ENCODE results near the gene VAT1L. TPM values are rescaled to one million over a fixed set of nuclear protein-coding genes. Genes with fewer than 3 reads are reported as not detected.

The VAT1L gene
- total and polyA plus RNA-seq, 2 experiments from 2014 or later: 11.0 to 24.4 TPM

DNA sequence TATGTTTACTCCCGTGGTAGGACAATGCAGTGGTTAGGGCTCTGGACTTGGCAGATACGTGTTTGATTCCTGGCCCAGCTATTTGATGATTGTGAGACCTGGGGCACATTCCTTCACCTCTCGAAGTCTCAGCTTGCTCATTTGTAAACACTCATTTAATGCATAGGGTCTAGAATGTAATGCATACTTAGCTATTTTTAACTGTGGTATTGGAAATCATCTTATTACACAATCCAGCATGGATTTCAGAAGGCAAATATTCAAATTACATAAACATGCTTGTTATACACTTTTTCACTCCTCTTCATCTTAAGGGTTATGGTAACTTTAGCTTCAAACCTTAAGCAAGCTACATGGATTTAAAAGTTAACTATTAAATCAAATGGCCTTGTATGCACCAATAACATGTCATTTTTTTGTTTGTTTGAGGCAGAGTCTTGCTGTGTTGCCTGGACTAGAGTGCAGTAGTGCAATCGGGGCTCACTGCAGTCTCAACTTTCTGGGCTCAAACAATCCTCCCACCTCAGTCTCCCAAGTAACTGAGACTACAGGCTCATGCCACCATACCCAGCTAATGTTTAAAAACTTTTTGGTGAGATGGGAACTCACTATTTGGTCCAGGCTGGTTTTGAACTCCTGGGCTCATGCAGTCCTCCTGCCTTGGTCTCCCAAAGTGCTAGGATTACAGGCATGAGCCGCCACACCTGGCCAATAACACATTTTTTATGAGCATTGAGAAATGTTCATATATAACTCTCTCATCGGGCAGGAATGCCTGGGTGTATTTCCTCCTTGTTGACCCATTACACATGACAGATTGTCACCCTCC, 52.5 kb downstream of the VAT1L start:
- peaks cover 10% of the 10 kb centered on the region for H3K4me1 Mint-ChIP-seq
- Histone ChIP-seq H2AFZ (no peak overlapping the region), H3K79me2 (replicated peaks; ENCODE audit: insufficient read depth) (no peaks in the 10 kb centered on the region), H3K4me2 (no peak overlapping the region), H4K20me1 (replicated peaks; ENCODE audit: insufficient read depth) (no peaks in the 10 kb centered on the region), H3K27me3 (ENCODE audit: insufficient read depth) (no peaks in the 10 kb centered on the region), H3K36me3 (ENCODE audit: insufficient read depth) (no peaks in the 10 kb centered on the region), H3K27ac (ENCODE audit: low read depth) (no peak overlapping the region), H3K4me1 (ENCODE audit: insufficient read depth) (no peaks in the 10 kb centered on the region; the same call in 1 of the 2 replicates), H3K9me2 (ENCODE audit: insufficient read depth) (no peaks in the 10 kb centered on the region), H3F3A (replicated peaks; ENCODE audit: low read depth) (no peaks in the 10 kb centered on the region), H3K4me3 (no peak overlapping the region)
- TF ChIP-seq CREB1 (CRISPR knock-in tag; IDR thresholded peaks at IDR 0.05; ENCODE audit: low read depth): no peak
- TF ChIP-seq, protein P1, sequence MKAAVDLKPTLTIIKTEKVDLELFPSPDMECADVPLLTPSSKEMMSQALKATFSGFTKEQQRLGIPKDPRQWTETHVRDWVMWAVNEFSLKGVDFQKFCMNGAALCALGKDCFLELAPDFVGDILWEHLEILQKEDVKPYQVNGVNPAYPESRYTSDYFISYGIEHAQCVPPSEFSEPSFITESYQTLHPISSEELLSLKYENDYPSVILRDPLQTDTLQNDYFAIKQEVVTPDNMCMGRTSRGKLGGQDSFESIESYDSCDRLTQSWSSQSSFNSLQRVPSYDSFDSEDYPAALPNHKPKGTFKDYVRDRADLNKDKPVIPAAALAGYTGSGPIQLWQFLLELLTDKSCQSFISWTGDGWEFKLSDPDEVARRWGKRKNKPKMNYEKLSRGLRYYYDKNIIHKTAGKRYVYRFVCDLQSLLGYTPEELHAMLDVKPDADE (IDR thresholded peaks at IDR 0.05): no peak
- TF ChIP-seq, protein P2, sequence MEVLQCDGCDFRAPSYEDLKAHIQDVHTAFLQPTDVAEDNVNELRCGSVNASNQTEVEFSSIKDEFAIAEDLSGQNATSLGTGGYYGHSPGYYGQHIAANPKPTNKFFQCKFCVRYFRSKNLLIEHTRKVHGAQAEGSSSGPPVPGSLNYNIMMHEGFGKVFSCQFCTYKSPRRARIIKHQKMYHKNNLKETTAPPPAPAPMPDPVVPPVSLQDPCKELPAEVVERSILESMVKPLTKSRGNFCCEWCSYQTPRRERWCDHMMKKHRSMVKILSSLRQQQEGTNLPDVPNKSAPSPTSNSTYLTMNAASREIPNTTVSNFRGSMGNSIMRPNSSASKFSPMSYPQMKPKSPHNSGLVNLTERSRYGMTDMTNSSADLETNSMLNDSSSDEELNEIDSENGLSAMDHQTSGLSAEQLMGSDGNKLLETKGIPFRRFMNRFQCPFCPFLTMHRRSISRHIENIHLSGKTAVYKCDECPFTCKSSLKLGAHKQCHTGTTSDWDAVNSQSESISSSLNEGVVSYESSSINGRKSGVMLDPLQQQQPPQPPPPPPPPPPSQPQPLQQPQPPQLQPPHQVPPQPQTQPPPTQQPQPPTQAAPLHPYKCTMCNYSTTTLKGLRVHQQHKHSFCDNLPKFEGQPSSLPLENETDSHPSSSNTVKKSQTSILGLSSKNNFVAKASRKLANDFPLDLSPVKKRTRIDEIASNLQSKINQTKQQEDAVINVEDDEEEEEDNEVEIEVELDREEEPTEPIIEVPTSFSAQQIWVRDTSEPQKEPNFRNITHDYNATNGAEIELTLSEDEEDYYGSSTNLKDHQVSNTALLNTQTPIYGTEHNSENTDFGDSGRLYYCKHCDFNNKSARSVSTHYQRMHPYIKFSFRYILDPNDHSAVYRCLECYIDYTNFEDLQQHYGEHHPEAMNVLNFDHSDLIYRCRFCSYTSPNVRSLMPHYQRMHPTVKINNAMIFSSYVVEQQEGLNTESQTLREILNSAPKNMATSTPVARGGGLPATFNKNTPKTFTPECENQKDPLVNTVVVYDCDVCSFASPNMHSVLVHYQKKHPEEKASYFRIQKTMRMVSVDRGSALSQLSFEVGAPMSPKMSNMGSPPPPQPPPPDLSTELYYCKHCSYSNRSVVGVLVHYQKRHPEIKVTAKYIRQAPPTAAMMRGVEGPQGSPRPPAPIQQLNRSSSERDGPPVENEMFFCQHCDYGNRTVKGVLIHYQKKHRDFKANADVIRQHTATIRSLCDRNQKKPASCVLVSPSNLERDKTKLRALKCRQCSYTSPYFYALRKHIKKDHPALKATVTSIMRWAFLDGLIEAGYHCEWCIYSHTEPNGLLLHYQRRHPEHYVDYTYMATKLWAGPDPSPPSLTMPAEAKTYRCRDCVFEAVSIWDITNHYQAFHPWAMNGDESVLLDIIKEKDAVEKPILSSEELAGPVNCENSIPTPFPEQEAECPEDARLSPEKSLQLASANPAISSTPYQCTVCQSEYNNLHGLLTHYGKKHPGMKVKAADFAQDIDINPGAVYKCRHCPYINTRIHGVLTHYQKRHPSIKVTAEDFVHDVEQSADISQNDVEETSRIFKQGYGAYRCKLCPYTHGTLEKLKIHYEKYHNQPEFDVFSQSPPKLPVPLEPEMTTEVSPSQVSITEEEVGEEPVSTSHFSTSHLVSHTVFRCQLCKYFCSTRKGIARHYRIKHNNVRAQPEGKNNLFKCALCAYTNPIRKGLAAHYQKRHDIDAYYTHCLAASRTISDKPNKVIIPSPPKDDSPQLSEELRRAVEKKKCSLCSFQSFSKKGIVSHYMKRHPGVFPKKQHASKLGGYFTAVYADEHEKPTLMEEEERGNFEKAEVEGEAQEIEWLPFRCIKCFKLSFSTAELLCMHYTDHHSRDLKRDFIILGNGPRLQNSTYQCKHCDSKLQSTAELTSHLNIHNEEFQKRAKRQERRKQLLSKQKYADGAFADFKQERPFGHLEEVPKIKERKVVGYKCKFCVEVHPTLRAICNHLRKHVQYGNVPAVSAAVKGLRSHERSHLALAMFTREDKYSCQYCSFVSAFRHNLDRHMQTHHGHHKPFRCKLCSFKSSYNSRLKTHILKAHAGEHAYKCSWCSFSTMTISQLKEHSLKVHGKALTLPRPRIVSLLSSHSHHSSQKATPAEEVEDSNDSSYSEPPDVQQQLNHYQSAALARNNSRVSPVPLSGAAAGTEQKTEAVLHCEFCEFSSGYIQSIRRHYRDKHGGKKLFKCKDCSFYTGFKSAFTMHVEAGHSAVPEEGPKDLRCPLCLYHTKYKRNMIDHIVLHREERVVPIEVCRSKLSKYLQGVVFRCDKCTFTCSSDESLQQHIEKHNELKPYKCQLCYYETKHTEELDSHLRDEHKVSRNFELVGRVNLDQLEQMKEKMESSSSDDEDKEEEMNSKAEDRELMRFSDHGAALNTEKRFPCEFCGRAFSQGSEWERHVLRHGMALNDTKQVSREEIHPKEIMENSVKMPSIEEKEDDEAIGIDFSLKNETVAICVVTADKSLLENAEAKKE (CRISPR knock-in tag; IDR thresholded peaks at IDR 0.05): no peak
- DNase-seq (ENCODE audit: low spot score): no peak
- H3K27me3 Mint-ChIP-seq (ENCODE audit: insufficient read depth, low read depth, poor library complexity): no peaks in the 10 kb centered on the region
- no peaks in the 10 kb centered on the region; the same call in 2 of the 3 replicates for H3K36me3 Mint-ChIP-seq (ENCODE audit: low read depth)
- H3K4me3 Mint-ChIP-seq: no peak overlapping the region
- no peak for ATAC-seq
- H3K9me3 Mint-ChIP-seq: no peaks in the 10 kb centered on the region
- no peak overlapping the region for H3K27ac Mint-ChIP-seq

GRCh38 chr16:77841502-77841763, 53.1 kb downstream of the VAT1L start:
- Histone ChIP-seq H3F3A (replicated peaks; ENCODE audit: low read depth) (no peaks in the 10 kb centered on the region), H3K27ac (ENCODE audit: low read depth) (no peak overlapping the region), H3K36me3 (ENCODE audit: insufficient read depth) (no peaks in the 10 kb centered on the region), H3K4me2 (no peak overlapping the region), H2AFZ (no peak overlapping the region), H3K4me1 (ENCODE audit: insufficient read depth) (no peaks in the 10 kb centered on the region; the same call in 1 of the 2 replicates), H3K9me2 (ENCODE audit: insufficient read depth) (no peaks in the 10 kb centered on the region), H3K79me2 (replicated peaks; ENCODE audit: insufficient read depth) (no peaks in the 10 kb centered on the region), H4K20me1 (replicated peaks; ENCODE audit: insufficient read depth) (no peaks in the 10 kb centered on the region), H3K4me3 (no peak overlapping the region), H3K27me3 (ENCODE audit: insufficient read depth) (no peaks in the 10 kb centered on the region)
- ATAC-seq (no peak), DNase-seq (ENCODE audit: low spot score) (no peak)
- H3K9me3 Mint-ChIP-seq: no peaks in the 10 kb centered on the region
- H3K4me1 Mint-ChIP-seq: peaks cover 10% of the 10 kb centered on the region
- H3K36me3 Mint-ChIP-seq (ENCODE audit: low read depth): no peaks in the 10 kb centered on the region; the same call in 2 of the 3 replicates
- H3K27ac Mint-ChIP-seq: no peak overlapping the region
- H3K27me3 Mint-ChIP-seq (ENCODE audit: insufficient read depth, low read depth, poor library complexity): no peaks in the 10 kb centered on the region
- no peak overlapping the region for H3K4me3 Mint-ChIP-seq
- no peak for TF ChIP-seq EZH2phosphoT487 (IDR thresholded peaks at IDR 0.05; ENCODE audit: unreplicated experiment)
- no peak for TF ChIP-seq ZNF331 (CRISPR knock-in tag; IDR thresholded peaks at IDR 0.05; ENCODE audit: low read depth)
- no peak for TF ChIP-seq EZH2 (IDR thresholded peaks at IDR 0.05; ENCODE audit: low read depth, unreplicated experiment)
- no peak for TF ChIP-seq JUNB (IDR thresholded peaks at IDR 0.05; ENCODE audit: unreplicated experiment)

Data from GM23338 (cell line).